ENCODE results near the gene ALDH3B2.
"Not testable (repeated sequence)": the region's sequence is repeated elsewhere in the genome, so short reads cannot be mapped to it uniquely, and the experiment has no call there.

Gene ALDH3B2

DNA sequence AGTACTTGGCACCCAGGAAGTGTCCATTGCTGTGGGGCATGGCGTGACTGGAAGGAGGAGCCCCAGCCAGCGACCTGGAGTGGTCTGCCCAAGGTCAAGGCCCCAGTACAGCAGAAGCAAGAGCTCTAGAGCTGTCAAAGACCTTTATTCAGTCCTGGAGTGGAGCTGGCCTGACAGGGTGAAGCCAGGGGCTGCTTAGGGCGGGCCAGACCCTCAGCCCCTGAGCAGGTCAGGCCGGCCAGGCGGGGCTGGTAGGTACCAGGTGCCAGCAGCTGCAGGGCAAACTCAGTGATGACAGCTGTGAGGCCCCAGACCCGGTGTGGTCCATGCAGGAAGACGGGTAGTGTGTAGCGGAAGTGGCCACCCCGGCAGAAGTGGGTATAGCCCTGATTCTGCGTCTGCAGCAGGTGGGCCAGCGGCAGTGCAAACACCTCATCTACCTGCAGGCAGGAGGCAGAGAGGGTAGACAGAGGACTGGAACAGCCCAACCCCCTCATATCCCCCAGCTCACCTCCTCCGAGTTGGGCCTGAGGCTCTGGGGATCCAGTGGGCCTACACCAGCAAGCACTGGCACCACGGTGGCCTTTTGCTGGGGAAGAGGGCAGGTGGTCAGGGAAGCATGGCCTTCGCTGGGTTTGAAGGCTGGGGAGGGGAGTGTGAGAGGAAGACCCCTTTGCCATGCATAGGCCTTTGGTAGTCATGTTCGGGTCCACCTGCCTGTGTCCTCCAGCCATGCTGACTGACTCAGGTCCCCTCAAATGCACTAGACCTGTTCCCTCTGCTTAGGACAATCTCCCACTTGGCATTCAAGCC, 46.4 kb downstream of the ALDH3B2 start:
- no peak for TF ChIP-seq CTCF (IDR thresholded peaks at IDR 0.05; ENCODE audit: low read depth, low read length, missing control alignments)
- in situ Hi-C loops (cut with HindIII; ENCODE audit: low pct_ligation_motif_present, low sequenced_read_pairs) = no loop called here
- no peaks in the 10 kb centered on the region for H3K27me3 ChIP-seq (replicated peaks)
- no peak overlapping the region for H3K4me3 ChIP-seq (ENCODE audit: low read depth, low read length)
- no peak overlapping the region for H3K27ac ChIP-seq
- H3K36me3 ChIP-seq (replicated peaks) = no peaks in the 10 kb centered on the region
- DNase-seq = no peak

GRCh38 chr11:67627441-67627811, 47.0 kb downstream of the ALDH3B2 start:
- H3K27ac ChIP-seq = no peak overlapping the region
- TF ChIP-seq CTCF (IDR thresholded peaks at IDR 0.05; ENCODE audit: low read depth, low read length, missing control alignments) = no peak
- DNase-seq = no peak
- H3K36me3 ChIP-seq (replicated peaks) = no peaks in the 10 kb centered on the region
- in situ Hi-C loops (cut with HindIII; ENCODE audit: low pct_ligation_motif_present, low sequenced_read_pairs) = no loop called here
- H3K27me3 ChIP-seq (replicated peaks) = no peaks in the 10 kb centered on the region
- no peak overlapping the region for H3K4me3 ChIP-seq (ENCODE audit: low read depth, low read length)

DNA sequence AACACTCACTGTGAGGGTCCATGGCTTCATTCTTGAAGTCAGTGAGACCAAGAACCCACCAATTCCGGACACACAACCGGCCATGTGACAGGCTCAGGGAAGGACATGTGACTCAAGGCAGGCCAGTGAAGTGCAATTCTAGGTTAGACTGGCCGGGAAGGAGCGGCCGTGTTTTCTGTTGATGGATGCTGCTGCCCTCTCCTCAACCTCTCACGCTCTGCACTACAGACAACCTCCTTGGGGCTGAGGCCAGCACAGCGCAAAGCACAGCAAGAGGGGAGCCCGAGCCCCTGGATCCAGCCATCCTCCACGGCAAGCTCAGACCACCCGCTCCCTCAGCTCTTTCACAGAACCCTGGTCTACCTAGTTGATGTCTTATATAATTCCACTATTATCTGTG, 47.5 kb downstream of the ALDH3B2 start:
- no peak for TF ChIP-seq CTCF (IDR thresholded peaks at IDR 0.05; ENCODE audit: low read depth, low read length, missing control alignments)

DNA sequence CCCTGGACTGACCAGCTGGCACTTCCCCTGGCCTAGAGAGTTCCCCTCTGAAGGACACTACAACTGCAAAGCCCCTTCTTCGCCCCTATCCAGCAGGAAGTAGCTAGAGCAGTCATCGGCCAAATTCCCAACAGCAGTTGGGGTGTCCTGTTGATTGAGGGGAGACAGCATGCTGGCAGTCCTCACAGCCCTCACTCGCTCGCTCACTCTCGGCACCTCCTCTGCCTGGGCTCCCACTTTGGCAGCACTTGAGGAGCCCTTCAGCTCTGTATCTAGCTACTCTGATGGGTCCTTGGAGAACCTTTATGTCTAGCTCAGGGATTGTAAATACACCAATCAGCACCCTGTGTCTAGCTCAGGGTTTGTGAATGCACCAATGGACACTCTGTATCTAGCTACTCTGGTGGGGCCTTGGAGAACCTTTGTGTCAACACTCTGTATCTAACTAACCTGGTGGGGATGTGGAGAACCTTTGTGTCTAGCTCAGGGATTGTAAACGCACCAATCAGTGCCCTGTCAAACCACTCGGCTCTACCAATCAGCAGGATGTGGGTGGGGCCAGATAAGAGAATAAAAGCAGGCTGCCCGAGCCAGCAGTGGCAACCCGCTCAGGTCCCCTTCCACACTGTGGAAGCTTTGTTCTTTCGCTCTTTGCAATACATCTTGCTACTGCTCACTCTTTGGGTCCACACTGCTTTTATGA, 48.1 kb downstream of the ALDH3B2 start:
- H3K27ac ChIP-seq; H3K36me3 ChIP-seq (replicated peaks); DNase-seq; H3K4me3 ChIP-seq (ENCODE audit: low read depth, low read length); in situ Hi-C loops (cut with HindIII; ENCODE audit: low pct_ligation_motif_present, low sequenced_read_pairs); H3K27me3 ChIP-seq (replicated peaks): not testable (repeated sequence)

More for the DNA sequence above, 47.5 kb downstream of the ALDH3B2 start:
- Histone ChIP-seq H3K4me3 (ENCODE audit: low read depth, low read length) (no peak overlapping the region), H3K36me3 (replicated peaks) (no peaks in the 10 kb centered on the region), H3K27me3 (replicated peaks) (no peaks in the 10 kb centered on the region), H3K27ac (no peak overlapping the region)
- in situ Hi-C loops (cut with HindIII; ENCODE audit: low pct_ligation_motif_present, low sequenced_read_pairs) = no loop called here
- DNase-seq = no peak

GRCh38 chr11:67623795-67624194, 50.6 kb downstream of the ALDH3B2 start:
- H3K27ac ChIP-seq; DNase-seq; H3K27me3 ChIP-seq (replicated peaks); H3K4me3 ChIP-seq (ENCODE audit: low read depth, low read length); H3K36me3 ChIP-seq (replicated peaks); in situ Hi-C loops (cut with HindIII; ENCODE audit: low pct_ligation_motif_present, low sequenced_read_pairs): not testable (repeated sequence)

DNA sequence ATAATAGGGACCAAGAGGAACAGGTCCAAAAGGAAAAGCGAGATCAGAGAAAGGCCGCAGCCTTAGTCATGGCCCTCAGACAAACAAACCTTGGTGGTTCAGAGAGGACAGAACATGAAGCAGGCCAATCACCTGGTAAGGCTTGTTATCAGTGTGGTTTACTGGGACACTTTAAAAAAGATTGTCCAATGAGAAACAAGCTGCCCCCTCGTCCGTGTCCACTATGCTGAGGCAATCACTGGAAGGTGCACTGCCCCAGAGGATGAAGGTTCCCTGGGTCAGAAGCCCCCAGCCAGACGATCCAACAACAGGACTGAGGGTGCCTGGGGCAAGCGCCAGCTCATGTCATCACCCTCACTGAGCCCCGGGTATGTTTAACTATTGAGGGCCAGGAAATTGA, 51.5 kb downstream of the ALDH3B2 start:
- H3K27ac ChIP-seq; H3K4me3 ChIP-seq (ENCODE audit: low read depth, low read length); in situ Hi-C loops (cut with HindIII; ENCODE audit: low pct_ligation_motif_present, low sequenced_read_pairs); H3K27me3 ChIP-seq (replicated peaks); DNase-seq; H3K36me3 ChIP-seq (replicated peaks): not testable (repeated sequence)

GRCh38 chr11:67621928-67622327, 52.5 kb downstream of the ALDH3B2 start:
- DNase-seq; in situ Hi-C loops (cut with HindIII; ENCODE audit: low pct_ligation_motif_present, low sequenced_read_pairs); H3K4me3 ChIP-seq (ENCODE audit: low read depth, low read length); H3K36me3 ChIP-seq (replicated peaks); H3K27ac ChIP-seq; H3K27me3 ChIP-seq (replicated peaks): not testable (repeated sequence)

DNA sequence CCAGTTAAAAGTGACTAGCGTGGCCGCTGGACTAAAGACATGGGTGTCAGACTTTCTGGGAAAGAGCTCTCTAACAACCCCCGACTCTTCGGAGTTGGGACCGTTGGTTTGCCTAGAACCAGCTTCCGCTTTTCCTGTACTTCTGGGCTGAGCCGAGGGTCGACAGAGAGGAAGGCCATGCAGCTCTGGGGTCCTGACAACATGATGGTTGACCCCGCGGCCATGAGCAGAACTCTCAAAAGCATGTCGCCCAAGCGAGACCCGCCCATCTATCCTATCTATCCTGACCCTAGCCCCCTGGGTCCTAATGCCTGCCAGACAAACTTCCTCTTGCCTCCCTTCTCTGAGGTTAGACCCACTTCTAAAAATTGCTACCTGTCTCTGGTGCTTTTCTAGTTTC, 53.8 kb downstream of the ALDH3B2 start:
- in situ Hi-C loops (cut with HindIII; ENCODE audit: low pct_ligation_motif_present, low sequenced_read_pairs); DNase-seq; H3K4me3 ChIP-seq (ENCODE audit: low read depth, low read length): not testable (repeated sequence)

GRCh38 chr11:67619683-67620618, 54.5 kb downstream of the ALDH3B2 start:
- H3K27ac ChIP-seq; H3K36me3 ChIP-seq (replicated peaks); H3K4me3 ChIP-seq (ENCODE audit: low read depth, low read length); in situ Hi-C loops (cut with HindIII; ENCODE audit: low pct_ligation_motif_present, low sequenced_read_pairs); DNase-seq: not testable (repeated sequence)
- H3K27me3 ChIP-seq (replicated peaks) = peaks cover 15% of the 10 kb centered on the region

More for the DNA sequence above, 53.8 kb downstream of the ALDH3B2 start:
- peaks cover 13% of the 10 kb centered on the region for H3K27me3 ChIP-seq (replicated peaks)
- H3K36me3 ChIP-seq (replicated peaks); H3K27ac ChIP-seq: not testable (repeated sequence)

- in situ Hi-C loops (cut with HindIII; ENCODE audit: low pct_ligation_motif_present, low sequenced_read_pairs); H3K4me3 ChIP-seq (ENCODE audit: low read depth, low read length); H3K27ac ChIP-seq; H3K36me3 ChIP-seq (replicated peaks); DNase-seq: not testable (repeated sequence)
- peaks cover 15% of the 10 kb centered on the region for H3K27me3 ChIP-seq (replicated peaks)
Observed at GRCh38 chr11:67618901-67619659, 55.3 kb downstream of the ALDH3B2 start.
